ENCODE results near the gene HMCES. TPM values are rescaled to one million over a fixed set of nuclear protein-coding genes. Genes with fewer than 3 reads are reported as not detected.
A peak's percentile ranks its signal among the peaks of the same experiment; 100 is the strongest.

Gene HMCES
- total RNA-seq, 3 donors from 2014 or later, result 37.0 to 44.1 (median 41.4) TPM

DNA sequence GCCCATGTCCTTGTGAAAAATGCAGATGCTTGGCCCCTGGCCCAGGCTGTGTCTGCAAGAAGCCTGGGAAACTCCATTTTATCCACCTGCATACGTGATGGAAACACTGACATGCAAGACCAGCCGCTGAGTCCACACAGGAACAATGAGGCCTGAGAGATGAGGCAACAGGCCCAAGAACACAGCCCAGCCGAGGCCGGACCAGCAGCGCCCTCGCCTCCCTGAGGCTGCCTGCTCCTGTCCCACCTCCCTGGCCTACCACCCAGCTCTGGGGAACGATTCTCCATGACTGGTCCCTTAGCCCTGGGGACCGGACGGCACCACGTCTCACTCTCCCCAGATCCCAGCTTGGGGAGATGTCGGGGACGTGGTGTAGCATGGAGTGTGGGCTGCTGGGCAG, 47.5 kb downstream of the HMCES start:
- TF ChIP-seq, protein P1, sequence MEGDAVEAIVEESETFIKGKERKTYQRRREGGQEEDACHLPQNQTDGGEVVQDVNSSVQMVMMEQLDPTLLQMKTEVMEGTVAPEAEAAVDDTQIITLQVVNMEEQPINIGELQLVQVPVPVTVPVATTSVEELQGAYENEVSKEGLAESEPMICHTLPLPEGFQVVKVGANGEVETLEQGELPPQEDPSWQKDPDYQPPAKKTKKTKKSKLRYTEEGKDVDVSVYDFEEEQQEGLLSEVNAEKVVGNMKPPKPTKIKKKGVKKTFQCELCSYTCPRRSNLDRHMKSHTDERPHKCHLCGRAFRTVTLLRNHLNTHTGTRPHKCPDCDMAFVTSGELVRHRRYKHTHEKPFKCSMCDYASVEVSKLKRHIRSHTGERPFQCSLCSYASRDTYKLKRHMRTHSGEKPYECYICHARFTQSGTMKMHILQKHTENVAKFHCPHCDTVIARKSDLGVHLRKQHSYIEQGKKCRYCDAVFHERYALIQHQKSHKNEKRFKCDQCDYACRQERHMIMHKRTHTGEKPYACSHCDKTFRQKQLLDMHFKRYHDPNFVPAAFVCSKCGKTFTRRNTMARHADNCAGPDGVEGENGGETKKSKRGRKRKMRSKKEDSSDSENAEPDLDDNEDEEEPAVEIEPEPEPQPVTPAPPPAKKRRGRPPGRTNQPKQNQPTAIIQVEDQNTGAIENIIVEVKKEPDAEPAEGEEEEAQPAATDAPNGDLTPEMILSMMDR (IDR thresholded peaks at IDR 0.05), result no peak

DNA sequence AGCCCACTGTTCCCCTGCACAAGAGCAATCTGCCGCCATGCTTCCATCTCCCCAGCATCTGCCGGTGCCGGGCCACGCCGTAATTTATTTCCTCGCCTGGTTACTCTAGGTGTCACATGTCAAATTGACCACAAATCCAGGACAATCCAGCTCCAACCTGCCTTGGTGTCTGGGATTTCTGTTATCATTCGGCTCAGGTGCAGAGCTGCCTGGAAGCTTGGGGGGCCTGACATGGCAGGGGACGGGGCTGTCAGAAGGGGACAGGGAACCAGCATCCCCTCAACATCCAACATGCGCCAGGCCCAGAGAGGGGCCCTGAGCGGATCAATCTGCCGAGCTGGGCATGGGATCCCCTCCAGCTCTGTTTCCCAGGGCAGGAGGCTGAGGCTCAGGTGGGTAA, 47.9 kb downstream of the HMCES start:
- Histone ChIP-seq H3K4me1 (ENCODE audit: low read depth) (no peaks in the 10 kb centered on the region), H3K4me3 (no peak overlapping the region), H3K36me3 (ENCODE audit: low read depth) (no peaks in the 10 kb centered on the region), H3K9me3 (no peaks in the 10 kb centered on the region)
- DNase-seq (no peak), ATAC-seq (no peak)
- TF ChIP-seq, protein P1 (IDR thresholded peaks at IDR 0.05), result no peak
- intact Hi-C loops (cut with DNase I, micrococcal nuclease), result no loop called here

More for the DNA sequence above, 47.5 kb downstream of the HMCES start:
- intact Hi-C loops (cut with DNase I, micrococcal nuclease), result no loop called here
- Histone ChIP-seq H3K9me3 (no peaks in the 10 kb centered on the region), H3K4me1 (ENCODE audit: low read depth) (no peaks in the 10 kb centered on the region), H3K36me3 (ENCODE audit: low read depth) (no peaks in the 10 kb centered on the region), H3K4me3 (no peak overlapping the region)
- DNase-seq, result no peak
- no peak for ATAC-seq

DNA sequence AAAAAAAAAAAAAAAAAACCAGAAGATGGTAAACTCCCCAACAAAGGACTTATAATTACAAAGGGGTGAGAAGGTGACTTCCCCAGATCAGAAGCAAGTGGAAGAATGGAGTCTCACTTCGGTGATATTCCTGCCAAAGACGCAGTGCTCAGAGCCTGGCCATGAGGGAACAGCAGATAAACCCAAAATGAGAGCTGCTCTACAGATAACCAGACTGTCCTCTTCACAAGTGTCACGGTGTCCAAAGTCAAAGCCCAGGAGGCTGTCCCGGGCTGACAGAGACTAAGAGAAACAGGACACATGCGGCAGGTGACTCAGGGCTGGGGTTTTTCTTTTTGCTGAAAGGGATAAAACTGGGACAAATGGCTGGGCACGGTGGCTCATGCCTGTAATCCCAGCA, 48.8 kb downstream of the HMCES start:
- no peaks in the 10 kb centered on the region for H3K9me3 ChIP-seq
- ATAC-seq (no peak), DNase-seq (no peak)
- H3K4me1 ChIP-seq (ENCODE audit: low read depth), result no peaks in the 10 kb centered on the region
- H3K36me3 ChIP-seq (ENCODE audit: low read depth), result no peaks in the 10 kb centered on the region
- intact Hi-C loops (cut with DNase I, micrococcal nuclease), result no loop called here
- TF ChIP-seq, protein P1 (IDR thresholded peaks at IDR 0.05), result no peak
- no peak overlapping the region for H3K4me3 ChIP-seq

DNA sequence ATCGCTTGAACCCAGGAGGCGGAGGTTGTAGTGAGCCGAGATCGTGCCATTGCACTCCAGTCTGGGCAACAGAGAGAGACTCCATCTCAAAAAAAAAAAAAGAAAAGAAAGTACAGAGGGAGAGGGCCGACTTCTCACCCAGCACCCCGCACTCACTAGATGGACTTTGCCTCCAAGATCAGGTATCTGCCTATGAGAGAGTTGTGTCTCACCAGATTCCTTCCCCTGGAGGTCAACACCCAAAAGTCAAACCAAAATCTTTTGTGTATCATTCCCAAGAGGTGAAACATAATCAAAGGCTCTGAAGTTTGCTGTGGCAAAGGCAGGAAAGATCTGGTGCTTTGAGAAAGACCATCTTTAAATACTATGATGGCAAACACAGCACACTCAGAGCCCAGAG, 51.2 kb downstream of the HMCES start:
- Histone ChIP-seq H3K9me3 (no peaks in the 10 kb centered on the region), H3K4me1 (ENCODE audit: low read depth) (no peaks in the 10 kb centered on the region), H3K36me3 (ENCODE audit: low read depth) (no peaks in the 10 kb centered on the region), H3K4me3 (no peak overlapping the region)
- DNase-seq (no peak), ATAC-seq (no peak)
- intact Hi-C loops (cut with DNase I, micrococcal nuclease), result no loop called here
- TF ChIP-seq, protein P1 (IDR thresholded peaks at IDR 0.05), result no peak

DNA sequence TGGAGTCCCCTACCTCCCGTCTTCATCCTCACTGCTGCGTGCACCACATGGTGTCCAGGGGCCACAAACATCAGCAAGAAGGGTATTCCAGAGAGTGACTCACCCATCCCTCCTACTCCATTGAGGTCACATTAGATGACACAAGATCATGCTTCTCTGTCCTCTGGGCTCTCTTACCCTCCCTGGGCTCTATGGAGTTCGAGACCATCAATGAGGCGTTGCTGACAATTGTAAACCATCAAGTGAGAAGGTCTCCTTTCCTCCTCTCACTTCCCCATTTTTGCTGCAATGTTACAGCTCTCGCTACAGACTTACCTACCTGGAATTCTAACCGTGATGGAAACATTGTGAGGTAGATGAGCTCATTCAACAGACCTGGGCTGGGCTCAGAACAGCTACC, 51.7 kb downstream of the HMCES start:
- Histone ChIP-seq H3K9me3 (no peaks in the 10 kb centered on the region), H3K4me3 (no peak overlapping the region), H3K36me3 (ENCODE audit: low read depth) (no peaks in the 10 kb centered on the region), H3K4me1 (ENCODE audit: low read depth) (no peaks in the 10 kb centered on the region)
- DNase-seq, result peak in 1 of 3 donors; percentile 17
- TF ChIP-seq, protein P1 (IDR thresholded peaks at IDR 0.05), result no peak
- intact Hi-C loops (cut with DNase I, micrococcal nuclease), result no loop called here
- ATAC-seq, result no peak

DNA sequence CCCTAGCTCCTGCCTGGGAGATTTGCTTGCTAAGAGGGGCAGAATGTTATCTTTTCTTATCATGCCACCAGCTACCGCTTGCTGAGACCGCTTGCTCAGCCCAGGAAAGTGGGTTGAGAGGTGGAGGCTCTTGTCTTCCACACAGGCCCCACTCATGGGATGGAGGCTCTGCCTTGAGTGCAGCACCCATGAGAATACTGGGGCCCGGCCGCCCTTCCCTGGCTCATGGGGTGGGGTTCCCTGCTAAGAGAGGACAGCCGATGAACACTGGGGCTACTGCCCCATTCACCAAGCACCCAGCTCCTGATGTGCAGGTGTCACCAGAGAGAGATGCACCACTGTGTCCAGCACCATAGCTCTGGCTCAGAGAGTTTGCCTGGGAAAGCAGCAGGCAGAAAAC, 55.2 kb downstream of the HMCES start:
- Histone ChIP-seq H3K9me3 (no peaks in the 10 kb centered on the region), H3K4me3 (no peak overlapping the region), H3K4me1 (ENCODE audit: low read depth) (no peaks in the 10 kb centered on the region), H3K36me3 (ENCODE audit: low read depth) (no peaks in the 10 kb centered on the region)
- intact Hi-C loops (cut with DNase I, micrococcal nuclease), result no loop called here
- ATAC-seq, result no peak
- DNase-seq, result peak in 1 of 3 donors; percentile 19
- TF ChIP-seq, protein P1 (IDR thresholded peaks at IDR 0.05), result no peak

Measured in mucosa of descending colon (tissue), 3 donors.